AG09319 (cell line): ENCODE results near the gene BTN1A1.
"Not testable (repeated sequence)": the region's sequence is repeated elsewhere in the genome, so short reads cannot be mapped to it uniquely, and the experiment has no call there.

ENCODE experiments used
- DNase-seq: peaks from one replicate; pipeline ENCODE4 v3.0.0-alpha.2; 2010; ENCODE audit warnings: low read depth; ENCODE audit errors: extremely low read depth
- TF ChIP-seq, protein P1 (sequence below): IDR thresholded peaks from 2 replicates; pipeline ENCODE4 v1.5.1; 2011; ENCODE audit warnings: low read depth, mild to moderate bottlenecking, inconsistent platforms, low read length, moderate library complexity

BTN1A1 gene

DNA sequence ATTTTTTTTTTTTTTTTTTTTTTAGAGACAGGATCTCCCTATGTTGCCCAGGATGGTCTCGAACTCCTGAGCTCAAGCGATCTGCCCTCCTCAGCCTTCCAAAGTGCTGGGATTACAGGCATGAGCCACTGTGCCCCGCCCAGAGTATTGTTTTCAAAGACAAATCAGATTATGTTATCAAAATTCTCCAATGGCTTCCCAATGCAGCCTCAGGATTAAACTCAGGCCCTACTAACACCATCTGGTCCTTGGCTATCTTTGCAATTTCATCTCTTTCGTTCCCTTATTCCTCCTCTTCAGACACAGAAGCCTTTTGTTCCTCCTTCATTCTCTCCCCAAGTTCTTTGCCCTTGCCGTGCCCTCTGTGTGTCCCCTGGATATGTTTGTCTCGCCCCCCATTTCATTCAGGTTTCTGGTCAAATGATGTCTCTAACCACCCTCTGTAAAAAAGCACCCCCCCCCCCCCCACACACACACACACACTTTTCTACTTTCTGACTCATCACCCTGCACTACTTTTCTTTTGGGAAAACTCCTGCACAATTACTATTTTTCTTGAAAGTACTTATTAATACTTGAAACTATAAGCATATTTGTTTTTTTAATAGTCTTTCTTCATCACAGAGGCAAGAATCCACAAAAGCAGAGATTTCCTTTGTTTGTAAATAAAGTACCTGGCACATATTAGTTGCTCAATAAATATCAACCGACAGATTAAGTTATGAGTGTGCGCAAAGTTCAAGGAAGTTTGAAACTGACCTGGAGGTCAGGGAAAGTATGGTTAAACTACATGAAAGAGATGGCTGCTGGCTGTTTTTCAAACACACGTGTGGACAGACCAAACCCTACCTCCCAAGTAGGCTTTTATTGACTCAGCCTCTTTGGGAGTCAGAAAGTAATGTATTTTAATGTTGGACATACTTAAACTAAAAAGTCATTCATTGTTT, 16.7 kb downstream of the BTN1A1 start:
- no peak for DNase-seq
- TF ChIP-seq, protein P1, sequence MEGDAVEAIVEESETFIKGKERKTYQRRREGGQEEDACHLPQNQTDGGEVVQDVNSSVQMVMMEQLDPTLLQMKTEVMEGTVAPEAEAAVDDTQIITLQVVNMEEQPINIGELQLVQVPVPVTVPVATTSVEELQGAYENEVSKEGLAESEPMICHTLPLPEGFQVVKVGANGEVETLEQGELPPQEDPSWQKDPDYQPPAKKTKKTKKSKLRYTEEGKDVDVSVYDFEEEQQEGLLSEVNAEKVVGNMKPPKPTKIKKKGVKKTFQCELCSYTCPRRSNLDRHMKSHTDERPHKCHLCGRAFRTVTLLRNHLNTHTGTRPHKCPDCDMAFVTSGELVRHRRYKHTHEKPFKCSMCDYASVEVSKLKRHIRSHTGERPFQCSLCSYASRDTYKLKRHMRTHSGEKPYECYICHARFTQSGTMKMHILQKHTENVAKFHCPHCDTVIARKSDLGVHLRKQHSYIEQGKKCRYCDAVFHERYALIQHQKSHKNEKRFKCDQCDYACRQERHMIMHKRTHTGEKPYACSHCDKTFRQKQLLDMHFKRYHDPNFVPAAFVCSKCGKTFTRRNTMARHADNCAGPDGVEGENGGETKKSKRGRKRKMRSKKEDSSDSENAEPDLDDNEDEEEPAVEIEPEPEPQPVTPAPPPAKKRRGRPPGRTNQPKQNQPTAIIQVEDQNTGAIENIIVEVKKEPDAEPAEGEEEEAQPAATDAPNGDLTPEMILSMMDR, result no peak

DNA sequence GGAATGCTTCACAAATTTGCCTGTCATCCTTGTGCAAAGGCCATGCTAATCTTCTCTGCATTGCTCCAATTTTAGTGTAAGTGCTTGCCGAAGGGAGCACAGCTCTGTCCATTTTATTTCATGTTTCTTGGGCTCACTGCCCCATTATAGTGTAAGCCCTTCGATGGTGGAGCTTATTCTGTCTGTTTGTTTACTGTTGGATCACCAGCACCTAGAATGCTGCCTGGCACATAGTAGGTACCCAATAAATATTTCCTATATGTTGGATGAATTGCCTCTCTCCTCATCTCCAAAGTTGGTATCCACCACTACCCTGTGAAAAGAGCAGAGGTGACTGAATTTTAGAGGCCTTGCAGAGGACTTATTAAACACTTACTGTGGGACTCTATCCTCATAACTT, 19.3 kb downstream of the BTN1A1 start:
- TF ChIP-seq, protein P1, result no peak
- DNase-seq, result no peak

DNA sequence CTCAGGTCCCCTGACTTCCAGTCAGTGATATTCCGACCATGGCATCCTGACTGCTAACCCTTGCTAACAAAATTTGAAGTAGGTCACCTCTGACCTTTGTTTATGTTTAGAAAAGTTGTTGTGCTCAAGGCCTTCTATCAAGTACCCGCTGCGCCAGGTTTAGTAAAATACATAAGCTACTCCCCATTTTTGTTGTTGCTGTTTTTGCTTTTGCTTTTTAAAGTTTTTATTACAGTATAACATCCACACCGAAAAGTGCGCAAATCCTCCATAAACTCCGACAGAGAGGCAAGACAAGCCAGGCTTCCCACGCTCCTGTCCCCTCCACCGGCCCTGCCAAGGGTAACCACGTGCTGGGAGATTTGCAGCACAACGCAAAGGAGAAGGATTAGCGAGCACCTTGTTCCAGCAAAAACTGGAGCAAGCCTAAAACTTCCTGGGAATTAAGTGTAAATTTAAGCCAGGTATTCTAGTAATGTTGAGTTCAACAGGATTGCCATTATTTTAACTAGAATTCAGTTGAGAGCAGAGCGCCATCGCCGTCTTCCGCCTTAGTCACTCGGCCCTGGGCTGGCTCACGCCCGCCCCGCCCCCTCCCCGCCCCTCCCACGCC, 20.2 kb downstream of the BTN1A1 start:
- no peak for DNase-seq
- TF ChIP-seq, protein P1, result no peak

DNA sequence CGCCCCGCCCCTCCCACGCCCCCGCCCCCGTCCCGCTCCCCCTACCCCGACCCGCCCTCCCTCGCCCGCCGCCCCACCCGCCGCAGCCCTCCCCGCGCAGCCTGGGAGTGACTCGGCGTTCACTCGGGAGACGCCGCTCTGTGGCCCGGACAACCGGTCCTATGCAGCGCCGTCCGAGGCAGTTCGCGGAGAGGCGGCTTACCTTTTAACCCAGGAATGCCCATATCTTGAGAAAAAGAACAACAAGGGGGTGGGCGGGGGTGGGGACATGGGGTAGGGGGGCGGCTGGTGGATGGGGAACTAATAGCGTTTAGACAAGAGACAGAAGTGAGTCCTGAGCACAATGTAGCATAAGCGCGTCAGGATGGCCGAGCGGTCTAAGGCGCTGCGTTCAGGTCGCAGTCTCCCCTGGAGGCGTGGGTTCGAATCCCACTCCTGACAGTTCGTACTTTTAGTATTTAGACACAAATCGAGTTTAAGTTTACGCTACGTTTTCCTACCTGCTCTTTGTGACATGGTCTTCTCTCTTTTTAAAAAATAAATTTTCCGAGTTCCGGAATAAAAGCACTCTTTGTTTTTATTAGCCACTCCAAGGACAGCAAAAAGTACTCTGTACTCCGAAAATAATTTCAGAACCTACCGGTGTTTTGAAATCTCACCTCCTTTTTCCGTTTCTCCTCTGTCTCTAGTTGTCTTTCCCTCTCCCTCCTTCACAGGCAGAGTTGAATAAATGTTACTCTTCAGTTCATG, 20.9 kb downstream of the BTN1A1 start:
- peak; percentile 70 for DNase-seq
- TF ChIP-seq, protein P1, result no peak

DNA sequence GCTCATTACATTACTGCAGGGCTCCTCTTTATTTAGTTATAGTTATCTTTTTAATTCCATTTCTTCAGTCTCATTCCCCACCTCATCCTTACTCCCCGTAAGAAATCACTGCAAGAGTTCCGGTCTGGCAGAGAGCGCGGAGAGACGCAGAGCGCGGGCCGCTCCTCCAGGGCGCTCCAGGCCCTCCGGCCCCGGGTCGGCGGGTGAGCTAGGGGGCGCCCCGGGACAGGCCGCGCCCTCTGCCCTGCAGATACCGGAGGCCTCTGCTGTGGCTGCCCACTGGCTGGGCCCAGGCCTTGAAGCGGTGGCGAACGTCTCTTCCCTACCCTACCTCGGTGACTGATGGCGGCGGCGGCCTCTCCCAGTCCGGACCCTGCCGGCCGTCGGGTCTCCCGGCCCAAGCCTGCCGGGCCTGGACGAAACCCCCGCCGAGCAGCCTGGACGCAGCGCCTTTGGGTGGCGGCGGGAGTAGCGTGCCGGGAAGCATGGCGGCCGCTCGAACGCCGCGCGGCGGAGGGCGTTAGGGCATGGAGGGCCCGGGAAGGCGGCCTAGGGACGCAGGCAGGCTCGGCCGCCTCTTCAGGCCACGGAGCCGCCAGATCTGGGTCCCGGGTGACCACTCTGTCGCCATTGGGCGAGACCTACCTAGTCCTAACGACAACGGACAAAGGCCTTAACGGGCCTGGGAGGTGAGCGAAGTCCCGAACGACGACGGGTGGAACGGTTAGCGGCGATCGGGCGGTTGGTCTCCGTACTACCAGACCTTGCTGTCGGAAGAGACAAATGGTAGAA, 21.7 kb downstream of the BTN1A1 start:
- TF ChIP-seq, protein P1, result peak; percentile 22
- peak; percentile 61 for DNase-seq

DNA sequence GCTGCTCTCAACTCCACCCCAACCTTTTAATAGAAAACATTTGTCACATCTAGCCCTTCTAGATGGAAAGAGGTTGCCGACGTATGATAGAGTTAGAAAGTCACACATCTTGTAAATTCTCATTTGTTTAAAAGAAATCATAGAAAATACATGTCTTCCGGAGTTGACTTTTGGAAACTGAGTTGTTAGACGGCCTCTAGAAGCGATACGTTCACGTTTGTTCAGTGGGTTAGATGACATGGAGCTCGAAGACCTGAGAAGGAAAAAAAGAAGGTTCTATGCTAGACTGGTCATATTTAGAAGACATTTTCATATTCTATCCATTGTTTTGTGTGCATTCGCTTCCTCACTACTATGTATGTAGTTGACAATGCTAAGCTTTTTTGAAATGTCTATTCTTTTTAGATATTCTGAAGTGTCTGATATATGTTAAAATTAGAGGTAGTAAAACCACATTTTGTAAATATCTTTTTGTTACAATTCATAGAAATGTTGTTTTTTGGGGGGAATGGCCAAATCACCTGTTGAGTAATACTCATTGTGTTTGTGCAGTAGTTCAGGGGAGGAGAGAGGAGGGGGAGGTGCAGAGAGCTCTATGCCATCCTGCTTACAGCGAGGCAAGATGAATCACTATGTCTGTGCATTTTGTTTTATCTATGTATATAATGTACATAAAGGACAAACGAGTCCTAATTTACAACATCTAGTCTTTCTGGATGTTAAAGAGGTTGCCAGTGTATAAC, 22.6 kb downstream of the BTN1A1 start:
- not testable (repeated sequence) for DNase-seq

DNA sequence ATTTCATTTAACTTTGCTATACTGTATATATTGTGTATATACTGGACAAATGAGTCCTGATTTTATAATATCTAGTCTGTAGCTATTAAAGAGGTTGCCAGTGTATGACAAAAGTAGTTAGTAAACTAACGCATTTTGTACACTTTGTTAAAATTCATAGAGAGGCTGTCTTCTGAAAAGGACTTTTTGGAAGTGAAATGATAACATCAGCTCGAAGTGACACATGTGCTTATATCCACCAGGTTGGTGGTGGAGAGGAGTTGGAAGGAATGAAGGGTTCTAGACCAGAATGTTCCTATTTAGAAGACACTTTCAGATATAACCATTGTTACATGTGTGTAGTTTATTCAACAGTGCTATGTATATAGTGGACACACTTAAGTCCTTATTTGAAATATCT, 24.2 kb downstream of the BTN1A1 start:
- not testable (repeated sequence) for DNase-seq
